ENCODE measurements around the gene ACVR2B.
"Not testable (repeated sequence)": the region's sequence is repeated elsewhere in the genome, so short reads cannot be mapped to it uniquely, and the experiment has no call there.

Gene ACVR2B

DNA sequence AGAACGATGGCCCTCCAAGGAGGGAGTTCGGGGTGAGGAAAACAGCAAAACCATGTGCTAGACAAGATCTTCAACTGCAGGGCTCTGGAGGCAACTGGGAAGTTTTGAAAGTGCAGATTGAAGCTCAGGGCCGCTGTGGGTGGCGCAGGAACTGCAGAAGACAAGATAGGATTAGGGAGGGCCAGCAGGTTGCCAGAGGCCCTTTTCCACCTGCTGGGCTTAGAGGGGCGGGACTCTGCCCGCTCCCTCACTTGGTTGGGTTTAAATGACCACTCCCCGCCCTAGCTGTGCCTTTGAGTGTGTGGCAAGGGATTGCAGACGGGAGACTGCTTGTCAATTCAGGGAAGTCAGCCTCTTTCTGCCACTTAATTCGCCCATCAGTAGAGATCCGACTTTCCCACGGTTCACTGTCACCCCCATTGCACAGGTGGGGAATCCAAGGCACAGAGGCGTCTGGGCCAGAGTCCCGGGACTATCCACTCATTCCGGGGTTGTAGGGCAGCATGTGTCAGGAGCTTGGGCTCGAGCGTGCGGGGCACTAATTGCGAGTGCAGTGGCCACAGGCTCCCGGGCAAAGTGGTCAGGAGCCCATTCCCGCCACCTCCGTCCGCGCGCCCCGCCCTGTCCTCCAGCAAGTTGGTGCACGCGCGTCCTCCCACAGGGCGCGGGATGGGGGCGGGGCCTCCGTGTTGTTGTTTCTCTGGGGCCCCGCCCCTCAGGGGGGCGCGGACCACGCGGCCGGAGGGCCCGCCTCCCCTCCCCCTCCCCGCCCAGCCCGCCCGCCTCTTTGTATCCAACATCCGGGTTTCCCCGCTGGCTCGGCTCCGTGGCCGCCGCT, at the start of gene ACVR2B:
Gene ACVR2B, plus strand, starts transcription at position 816 of the 838 bp plus-strand sequence. CDS start 433 bp downstream, outside the sequence.
- DNase-seq (ENCODE audit: low spot score), result peak; percentile 82

DNA sequence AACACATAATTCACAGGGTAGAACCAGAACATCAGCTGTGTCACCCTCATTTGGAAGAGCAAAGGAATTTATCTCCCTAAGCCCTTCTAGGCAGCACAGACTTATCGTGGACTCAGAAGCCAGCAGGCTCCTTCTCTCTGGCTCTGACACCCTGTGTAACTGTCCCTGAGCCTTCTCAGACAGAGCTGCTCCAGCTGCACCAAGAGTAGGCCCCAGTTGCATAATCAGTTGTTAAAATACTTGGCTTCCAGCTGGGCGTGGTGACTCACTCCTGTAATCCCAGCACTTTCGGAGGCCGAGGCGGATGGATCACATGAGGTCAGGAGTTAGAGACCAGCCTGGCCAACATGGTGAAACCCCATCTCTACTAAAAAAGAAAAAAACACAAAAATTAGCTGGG, 49.4 kb upstream of the ACVR2B start:
- no peak for DNase-seq (ENCODE audit: low spot score)

GRCh38 chr3:38411591-38411990, 42.1 kb upstream of the ACVR2B start:
- DNase-seq (ENCODE audit: low spot score), result no peak

- DNase-seq (ENCODE audit: low spot score), result not testable (repeated sequence)
Observed at GRCh38 chr3:38420758-38421157, 32.9 kb upstream of the ACVR2B start.

DNA sequence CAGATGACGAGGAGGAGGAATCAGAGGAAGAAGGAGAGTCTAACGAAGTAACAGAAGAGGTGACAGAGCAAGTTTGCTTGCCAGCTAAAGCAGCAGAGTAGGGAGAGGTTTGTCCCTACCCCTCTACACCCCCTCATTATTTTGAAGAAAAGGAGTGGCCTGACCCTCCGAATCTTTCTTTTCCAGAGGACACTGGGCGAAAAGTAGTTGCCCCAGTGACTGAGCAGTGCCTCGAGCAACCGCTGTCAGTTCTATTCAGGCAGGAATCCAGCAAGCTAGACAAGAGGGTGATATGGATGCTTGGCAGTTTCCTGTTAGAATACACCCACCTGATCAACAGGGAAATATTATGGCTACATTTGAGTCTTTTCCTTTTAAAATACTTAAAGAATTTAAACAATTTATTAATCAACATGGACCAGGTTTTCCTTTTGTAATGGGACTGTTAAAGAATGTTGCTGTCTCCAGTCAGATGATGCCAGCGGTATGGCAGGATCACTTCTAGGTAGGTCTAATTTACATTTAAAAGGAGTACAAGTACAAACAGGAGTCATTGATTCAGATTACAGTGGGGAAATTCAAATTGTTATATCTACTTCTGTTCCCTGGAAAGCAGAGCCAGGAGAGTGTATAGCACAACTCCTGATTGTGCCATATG, 31.9 kb upstream of the ACVR2B start:
- DNase-seq (ENCODE audit: low spot score), result no peak

DNA sequence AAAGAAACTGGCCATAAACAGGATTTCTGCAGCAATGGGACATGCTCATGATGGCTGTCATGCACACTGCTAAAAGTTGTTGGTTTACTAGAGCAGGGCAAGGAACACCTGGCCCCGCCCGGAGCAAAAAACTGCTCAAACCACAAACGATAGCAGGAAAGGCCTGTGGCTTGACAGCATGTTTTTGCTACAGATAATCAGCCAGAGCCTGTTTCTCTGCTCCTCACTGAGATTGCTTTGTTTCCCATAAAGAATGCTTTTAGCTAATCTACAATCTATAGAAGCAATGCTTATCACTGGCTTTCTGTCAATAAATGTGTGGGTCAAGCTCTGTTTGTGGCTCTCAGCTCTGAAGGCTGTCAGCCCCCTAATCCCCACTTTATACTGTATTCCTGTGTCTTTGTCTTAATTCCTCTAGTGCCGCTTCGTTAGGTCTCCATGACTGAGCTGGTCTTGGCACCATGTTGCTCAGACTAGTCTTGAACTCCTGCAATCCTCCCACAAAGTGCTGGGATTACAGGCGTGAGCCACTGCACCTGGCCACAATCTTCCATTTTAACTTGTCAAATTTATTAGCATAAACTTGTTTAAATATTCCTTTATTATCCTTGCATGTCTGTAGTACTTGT, 26.8 kb upstream of the ACVR2B start:
- DNase-seq (ENCODE audit: low spot score), result not testable (repeated sequence)

GRCh38 chr3:38432871-38433658, 20.6 kb upstream of the ACVR2B start:
- DNase-seq (ENCODE audit: low spot score), result not testable (repeated sequence)

- DNase-seq (ENCODE audit: low spot score), result not testable (repeated sequence)
Observed at GRCh38 chr3:38433661-38434060, 20.0 kb upstream of the ACVR2B start.

GRCh38 chr3:38438436-38439069, 15.1 kb upstream of the ACVR2B start:
- not testable (repeated sequence) for DNase-seq (ENCODE audit: low spot score)

- not testable (repeated sequence) for DNase-seq (ENCODE audit: low spot score)
Observed at GRCh38 chr3:38443205-38443604, 10.5 kb upstream of the ACVR2B start.

- no peak for DNase-seq (ENCODE audit: low spot score)
Observed at GRCh38 chr3:38446085-38446686, 7.5 kb upstream of the ACVR2B start.

DNA sequence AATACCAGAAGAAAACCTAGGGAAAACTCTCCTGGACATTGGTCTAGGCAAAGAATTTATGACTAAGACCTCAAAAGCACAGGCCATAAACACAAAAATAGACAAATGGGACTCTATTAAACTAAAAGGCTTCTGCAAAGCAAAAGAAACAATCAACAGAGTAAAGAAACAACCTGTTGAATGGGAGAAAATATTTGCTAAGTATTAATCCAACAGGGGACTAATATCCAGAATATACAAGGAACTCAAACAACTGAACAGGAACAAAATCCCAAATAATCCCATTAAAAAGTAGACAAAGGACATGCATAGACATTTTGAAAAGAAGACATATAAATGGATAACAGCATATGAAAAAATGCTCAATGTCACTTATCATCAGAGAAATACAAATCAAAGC, 6.9 kb upstream of the ACVR2B start:
- no peak for DNase-seq (ENCODE audit: low spot score)

DNA sequence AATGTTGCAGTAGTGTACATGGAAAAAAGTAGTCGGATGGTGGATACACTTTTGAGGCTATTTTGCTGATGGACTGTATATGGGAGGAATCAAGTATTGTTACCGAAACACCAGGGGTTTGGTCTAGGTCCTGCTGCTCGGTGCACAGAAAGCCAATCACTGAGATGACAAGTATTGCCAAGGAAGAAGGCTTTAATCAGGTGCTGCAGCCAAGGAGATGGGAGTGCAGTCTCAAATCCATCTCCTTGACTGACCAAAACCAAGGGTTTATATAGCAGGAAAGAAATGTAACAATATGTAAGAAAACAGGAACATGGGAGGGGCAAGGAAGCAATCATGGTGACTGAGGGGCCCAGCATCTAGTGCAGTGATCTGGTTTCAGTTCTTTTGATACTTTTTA, 2.8 kb upstream of the ACVR2B start:
- no peak for DNase-seq (ENCODE audit: low spot score)

DNA sequence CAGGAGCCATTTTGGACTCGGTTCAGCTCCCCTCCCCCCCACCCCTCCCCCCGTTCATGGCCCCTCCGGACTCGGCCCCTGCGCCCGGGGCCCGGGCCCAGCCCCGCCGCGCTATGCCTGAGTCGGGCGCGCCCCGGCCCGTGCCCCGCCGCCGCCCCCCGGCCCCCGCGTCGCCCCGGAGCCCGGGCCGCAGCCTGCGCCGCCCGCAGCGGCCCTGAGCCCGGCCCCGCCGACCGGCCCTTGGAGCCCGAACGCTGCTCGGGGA, 155 bp downstream of the ACVR2B start:
- DNase-seq (ENCODE audit: low spot score), result no peak

- DNase-seq (ENCODE audit: low spot score), result peak; percentile 51
Observed at GRCh38 chr3:38454178-38454883, 641 bp downstream of the ACVR2B start.

DNA sequence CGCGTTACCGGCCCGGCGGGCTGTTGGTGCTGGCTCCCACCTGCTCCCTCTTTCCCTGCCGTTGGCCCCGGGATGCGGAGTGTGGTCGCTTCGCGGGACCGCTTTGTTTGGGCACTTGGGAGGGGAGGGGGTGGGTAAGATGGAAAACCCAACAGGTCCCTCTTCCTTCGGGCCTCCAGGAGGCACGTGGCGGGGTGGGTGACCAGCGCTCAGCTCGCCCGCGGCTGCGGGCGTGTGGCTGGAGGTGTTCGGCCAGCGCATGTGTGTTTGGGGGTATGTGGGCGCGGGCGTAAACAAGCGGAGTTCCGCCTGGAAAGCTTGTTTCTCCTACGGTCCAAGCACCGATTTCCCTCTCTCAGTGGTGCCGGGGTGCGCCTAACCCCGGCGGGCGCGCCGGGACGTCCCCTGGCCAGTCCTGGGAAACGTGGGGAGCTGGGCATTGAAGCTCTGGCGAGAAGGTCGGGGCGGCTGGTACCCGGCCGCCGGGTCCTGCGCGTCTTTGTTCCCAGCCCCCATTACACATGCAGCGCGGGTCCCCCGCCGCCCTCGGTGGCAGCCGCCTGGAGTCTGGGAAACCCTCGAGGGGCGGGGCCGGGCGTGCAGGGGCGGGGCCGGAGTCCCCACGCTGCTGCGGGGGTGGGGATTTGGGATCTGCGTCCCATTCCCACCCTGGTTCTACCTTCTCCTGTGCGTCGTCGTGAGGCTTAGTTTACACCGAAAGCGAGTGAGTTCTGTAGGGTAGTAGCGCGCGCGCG, 1.4 kb downstream of the ACVR2B start:
- peak; percentile 88 for DNase-seq (ENCODE audit: low spot score)

GRCh38 chr3:38455639-38456430, 2.1 kb downstream of the ACVR2B start:
- DNase-seq (ENCODE audit: low spot score), result no peak

- peak; percentile 50 for DNase-seq (ENCODE audit: low spot score)
Observed at GRCh38 chr3:38457111-38458003, 3.7 kb downstream of the ACVR2B start.

Measured in SW480 (cell line).